Gastrocnemius medialis (tissue), 4 donors: ENCODE data around the gene NDOR1. TPM values are rescaled to one million over a fixed set of nuclear protein-coding genes. Genes with fewer than 3 reads are reported as not detected.
"Not testable (repeated sequence)": the region's sequence is repeated elsewhere in the genome, so short reads cannot be mapped to it uniquely, and the experiment has no call there.

ENCODE experiments used
- ATAC-seq, 2 donors: fragments of 150-250 bp; one replicate each; pipeline ENCODE4 v1.9.1; 2016
- DNase-seq, 2 donors: peaks; one replicate each; pipeline ENCODE4 v3.0.0-alpha.2; 2019
- H3K27ac ChIP-seq, 4 donors: fragments of 200-600 bp; sonication (generic); 1 replicate in 1 of 4; 2 replicates in 3 of 4; pipeline ENCODE4 v1.5.1; 2016 to 2018; ENCODE audit warnings: mild to moderate bottlenecking in 2 of 4, moderate library complexity in 1 of 4
- H3K27me3 ChIP-seq, 3 donors: fragments of 200-600 bp; sonication (generic) in 2 of 3; 1 replicate in 1 of 3; 2 replicates in 2 of 3; pipeline versions ENCODE4 v1.5.1 to v1.6.0; 2016 to 2019; ENCODE audit warnings: mild to moderate bottlenecking in 1 of 3, moderate library complexity in 1 of 3
- H3K36me3 ChIP-seq, 2 donors: fragments of 200-600 bp; sonication (generic) in 1 of 2; one replicate each; pipeline ENCODE4 v1.5.1; 2017 to 2018
- H3K4me1 ChIP-seq, 2 donors: fragments of 200-600 bp; sonication (generic) in 1 of 2; one replicate each; pipeline ENCODE4 v1.5.1; 2016 to 2017; ENCODE audit warnings: mild to moderate bottlenecking in 2 of 2
- H3K4me3 ChIP-seq, 4 donors: fragments of 200-600 bp; sonication (generic) in 3 of 4; 1 replicate in 1 of 4; 2 replicates in 3 of 4; pipeline ENCODE4 v1.5.1; 2016 to 2019; ENCODE audit warnings: mild to moderate bottlenecking in 2 of 4
- H3K9me3 ChIP-seq, 3 donors: fragments of 200-600 bp; sonication (generic) in 2 of 3; 1 replicate in 1 of 3; 2 replicates in 2 of 3; pipeline ENCODE4 v1.5.1; 2016 to 2019
- CTCF ChIP-seq, 5 experiments: fragments of 450-650 bp in 3 of 5; fragments of 200-600 bp in 2 of 5; sonication (generic) in 2 of 5; IDR thresholded peaks in 4 of 5; conservative IDR thresholded peaks in 1 of 5; 1 replicate in 4 of 5; 2 replicates in 1 of 5; pipeline ENCODE4 v1.5.1; 2016 to 2019; ENCODE audit warnings: antibody characterized with exemption in 5 of 5, mild to moderate bottlenecking in 3 of 5, moderate library complexity in 3 of 5
- POLR2A ChIP-seq, 2 donors: fragments of 450-650 bp; IDR thresholded peaks; one replicate each; pipeline ENCODE4 v1.6.1; 2017; ENCODE audit warnings: antibody characterized with exemption in 2 of 2, mild to moderate bottlenecking in 2 of 2, moderate library complexity in 2 of 2
- in situ Hi-C, 4 donors: fragments of 200-750 bp; cut with MboI; loops; one replicate each; pipeline versions ENCODE4 v1.15.0 to v1.8.0; 2017; ENCODE audit warnings: low sequenced_read_pairs in 4 of 4
- intact Hi-C: fragments of 100-400 bp; cut with DNase I; formaldehyde crosslinking; loops from one replicate; pipeline ENCODE4 v1.15.1; 2023; ENCODE audit warnings: low total_unique reads
- total RNA-seq, 4 donors: library from RNA; depleted of rRNA; stranded (reverse); fragments of >200 nt; gene quantifications; one replicate each; pipeline versions ENCODE4 v1.1.0 to v1.2.3, GENCODE V29; 2016

The NDOR1 gene
- total RNA-seq, 4 donors from 2014 or later, result 2.4 to 5.0 (median 4.1) TPM

GRCh38 chr9:137236936-137237421 is 31.5 kb downstream of the NDOR1 start:
- Histone ChIP-seq H3K9me3 (no peaks in the 10 kb centered on the region), H3K27me3 (peaks cover 0 to 19% (median 0%) of the 10 kb centered on the region in 3 donors), H3K27ac (peak overlapping the region; percentile 63 to 79 (median 78)), H3K36me3 (peaks cover 0 to 4% of the 10 kb centered on the region in 2 donors), H3K4me1 (peaks cover 38 to 50% of the 10 kb centered on the region in 2 donors), H3K4me3 (peak overlapping the region; percentile 26 to 46 (median 35))
- intact Hi-C loops (loop anchor here (2.0 to 10.0 kb wide), 2 partner anchors 26 to 452 kb away; no protein-coding TSS in a partner anchor), in situ Hi-C loops (loop anchor here in 2 of 4 donors (10.0 kb wide), 1 partner anchor 122 kb away; the partner anchor contains the start of gene DPP7 (in 2 of the 2))
- TF ChIP-seq CTCF (IDR thresholded peaks at IDR 0.05 in 4 of 5, conservative IDR thresholded peaks at IDR 0.05 in 1 of 5) (no peak), POLR2A (IDR thresholded peaks at IDR 0.05) (no peak)
- DNase-seq, result no peak
- ATAC-seq, result no peak

- Histone ChIP-seq H3K4me3 (no peak overlapping the region), H3K9me3 (no peaks in the 10 kb centered on the region), H3K4me1 (peaks cover 49 to 61% of the 10 kb centered on the region in 2 donors), H3K36me3 (peaks cover 0 to 14% of the 10 kb centered on the region in 2 donors), H3K27ac (peak overlapping the region; percentile 63 to 79 (median 78)), H3K27me3 (peaks cover 0 to 17% (median 0%) of the 10 kb centered on the region in 3 donors)
- in situ Hi-C loops, result loop anchor here in 2 of 4 donors (10.0 kb wide), 1 partner anchor 123 kb away; the partner anchor contains the start of gene DPP7 (in 2 of the 2)
- intact Hi-C loops, result loop anchor here (2.0 to 10.0 kb wide), 2 partner anchors 25 to 453 kb away; no protein-coding TSS in a partner anchor
- ATAC-seq, result no peak
- TF ChIP-seq CTCF (IDR thresholded peaks at IDR 0.05 in 4 of 5, conservative IDR thresholded peaks at IDR 0.05 in 1 of 5) (no peak), POLR2A (IDR thresholded peaks at IDR 0.05) (no peak)
- DNase-seq, result peak; percentile 49 to 67
These were observed 32.5 kb downstream of the NDOR1 start for GRCh38 chr9:137237759-137238726.

- not testable (repeated sequence) for H3K9me3 ChIP-seq, H3K27me3 ChIP-seq, DNase-seq, ATAC-seq
- peak overlapping the region; percentile 90 to 98 (median 94) for H3K27ac ChIP-seq
- intact Hi-C loops (loop anchor here (2.0 to 10.0 kb wide), 4 partner anchors 29 to 455 kb away; partner anchors contain the start of genes ANAPC2, SSNA1 and TPRN), in situ Hi-C loops (loop anchor here in 2 of 4 donors (10.0 kb wide), 1 partner anchor 125 kb away; the partner anchor contains the start of gene DPP7 (in 2 of the 2))
- peaks cover 0 to 23% of the 10 kb centered on the region in 2 donors for H3K36me3 ChIP-seq
- H3K4me3 ChIP-seq, result peak overlapping the region; percentile 69 to 83 (median 78)
- peaks cover 62 to 77% of the 10 kb centered on the region in 2 donors for H3K4me1 ChIP-seq
These were observed 34.2 kb downstream of the NDOR1 start for GRCh38 chr9:137239541-137240200.

GRCh38 chr9:137240318-137240840 is 34.9 kb downstream of the NDOR1 start:
- Histone ChIP-seq H3K27ac (peak overlapping the region; percentile 90 to 98 (median 94)), H3K4me1 (peaks cover 62 to 83% of the 10 kb centered on the region in 2 donors), H3K27me3 (no peaks in the 10 kb centered on the region), H3K4me3 (peak overlapping the region; percentile 69 to 83 (median 78)), H3K36me3 (peaks cover 0 to 23% of the 10 kb centered on the region in 2 donors), H3K9me3 (no peaks in the 10 kb centered on the region)
- in situ Hi-C loops (no loop called here), intact Hi-C loops (loop anchor here (2.0 to 5.0 kb wide), 3 partner anchors 28 to 52 kb away; partner anchors contain the start of genes ANAPC2, SSNA1 and TPRN)
- peak; percentile 13 to 18 for ATAC-seq
- peak in 1 of 2 donors; percentile 25 for TF ChIP-seq POLR2A (IDR thresholded peaks at IDR 0.05)
- peak in 2 of 5 experiments; percentile 9 to 16 for TF ChIP-seq CTCF (IDR thresholded peaks at IDR 0.05 in 4 of 5, conservative IDR thresholded peaks at IDR 0.05 in 1 of 5)
- peak; percentile 56 to 70 for DNase-seq
